ENCODE measurements around the gene SMURF1.

Gene SMURF1

GRCh38 chr7:99027841-99028240, 116.1 kb downstream of the SMURF1 start:
- no peak for DNase-seq

- no peak for DNase-seq
Measured at GRCh38 chr7:99027241-99027640, 116.7 kb downstream of the SMURF1 start.

- no peak for DNase-seq
Measured at GRCh38 chr7:99024066-99024465, 119.8 kb downstream of the SMURF1 start.

- no peak for DNase-seq
Measured at GRCh38 chr7:99021941-99022560, 121.9 kb downstream of the SMURF1 start.

GRCh38 chr7:99020413-99020715, 123.5 kb downstream of the SMURF1 start:
- no peak for DNase-seq

GRCh38 chr7:99019523-99020412, 124.1 kb downstream of the SMURF1 start:
- DNase-seq: no peak

GRCh38 chr7:99016196-99016595, 127.7 kb downstream of the SMURF1 start:
- no peak for DNase-seq

- DNase-seq: no peak
Measured at GRCh38 chr7:99014113-99014985, 129.6 kb downstream of the SMURF1 start.

GRCh38 chr7:99013266-99014112, 130.4 kb downstream of the SMURF1 start:
- no peak for DNase-seq

- DNase-seq: no peak
Measured at GRCh38 chr7:99012722-99013121, 131.2 kb downstream of the SMURF1 start.

GRCh38 chr7:99011706-99012404, 132.1 kb downstream of the SMURF1 start:
- DNase-seq: no peak

- DNase-seq: no peak
Measured at GRCh38 chr7:99011341-99011705, 132.6 kb downstream of the SMURF1 start.

GRCh38 chr7:99010281-99010680, 133.6 kb downstream of the SMURF1 start:
- no peak for DNase-seq

GRCh38 chr7:99008921-99009530, 134.9 kb downstream of the SMURF1 start:
- DNase-seq: no peak

- no peak for DNase-seq
Measured at GRCh38 chr7:99008181-99008631, 135.7 kb downstream of the SMURF1 start.

GRCh38 chr7:99006739-99007424, 137.0 kb downstream of the SMURF1 start:
- no peak for DNase-seq

GRCh38 chr7:99005776-99006175, 138.1 kb downstream of the SMURF1 start:
- no peak for DNase-seq

- no peak for DNase-seq
Measured at GRCh38 chr7:99004781-99005500, 139.0 kb downstream of the SMURF1 start.

GRCh38 chr7:99004216-99004615, 139.7 kb downstream of the SMURF1 start:
- no peak for DNase-seq

GRCh38 chr7:99003419-99003818, 140.5 kb downstream of the SMURF1 start:
- DNase-seq: no peak
